Stimulated activated CD8-positive, alpha-beta memory T cell treated with anti-CD3 and anti-CD28 coated beads, Interleukin-4, amount 100 ng/mL, for 4 hours (primary cell): ENCODE results near the gene POLR2H.

Experiments used
- DNase-seq, 2 donors: peaks; one replicate each; pipeline ENCODE4 v3.0.0-alpha.2; 2020; ENCODE audit warnings: low read depth in 2 of 2, low spot score in 1 of 2

Gene POLR2H

GRCh38 chr3:184361532-184361931, at the start of gene POLR2H, which contains the start of gene CLCN2:
TSS of gene POLR2H (plus strand) at chr3:184361710. CDS start at chr3:184363493, 1,783 bp downstream.
TSS of gene CLCN2 (minus strand) at chr3:184361605. CDS start at chr3:184361479, 126 bp downstream.
- DNase-seq: peak in 1 of 2 donors; percentile 6

- DNase-seq: peak; percentile 73 to 86
Measured at GRCh38 chr3:184314363-184314699, 47.2 kb upstream of the POLR2H start, which contains the start of gene EIF4G1. TSS of gene EIF4G1 (plus strand) at chr3:184314606. CDS start at chr3:184315797, 1,191 bp downstream.

GRCh38 chr3:184314700-184315542, 46.6 kb upstream of the POLR2H start:
- peak in 1 of 2 donors; percentile 44 for DNase-seq

GRCh38 chr3:184315543-184315867, 46.0 kb upstream of the POLR2H start:
- no peak for DNase-seq

GRCh38 chr3:184315871-184316661, 45.4 kb upstream of the POLR2H start:
- DNase-seq: no peak

GRCh38 chr3:184316792-184317191, 44.7 kb upstream of the POLR2H start:
- no peak for DNase-seq

- no peak for DNase-seq
Measured at GRCh38 chr3:184317201-184317600, 44.3 kb upstream of the POLR2H start.

GRCh38 chr3:184320104-184320445, 41.4 kb upstream of the POLR2H start:
- DNase-seq: no peak

GRCh38 chr3:184321666-184322065, 39.8 kb upstream of the POLR2H start:
- DNase-seq: no peak

- no peak for DNase-seq
Measured at GRCh38 chr3:184322731-184323487, 38.6 kb upstream of the POLR2H start.

- no peak for DNase-seq
Measured at GRCh38 chr3:184323696-184324095, 37.8 kb upstream of the POLR2H start.

GRCh38 chr3:184325269-184325668, 36.2 kb upstream of the POLR2H start:
- DNase-seq: no peak

- DNase-seq: no peak
Measured at GRCh38 chr3:184325715-184326369, 35.7 kb upstream of the POLR2H start.

- DNase-seq: no peak
Measured at GRCh38 chr3:184327171-184327570, 34.3 kb upstream of the POLR2H start.

GRCh38 chr3:184328516-184328915, 33.0 kb upstream of the POLR2H start:
- no peak for DNase-seq

GRCh38 chr3:184332370-184333090, 29.0 kb upstream of the POLR2H start:
- no peak for DNase-seq

GRCh38 chr3:184333190-184333589, 28.3 kb upstream of the POLR2H start:
- DNase-seq: no peak

GRCh38 chr3:184333700-184334099, 27.8 kb upstream of the POLR2H start:
- DNase-seq: no peak

- no peak for DNase-seq
Measured at GRCh38 chr3:184334470-184335158, 26.9 kb upstream of the POLR2H start.

- DNase-seq: no peak
Measured at GRCh38 chr3:184335291-184335660, 26.2 kb upstream of the POLR2H start.
